Common myeloid progenitor, CD34-positive (primary cell): ENCODE measurements around the gene BNC2.
"Not testable (repeated sequence)": the region's sequence is repeated elsewhere in the genome, so short reads cannot be mapped to it uniquely, and the experiment has no call there.

Experiments used
- CTCF ChIA-PET: fragments of 350-600 bp; sonication (Branson Sonifier 250); formaldehyde crosslinking; loops from one replicate; lab custom pipeline; 2021; ENCODE audit warnings: antibody characterized with exemption; lab: Charles Lee
- POLR2A ChIA-PET: fragments of 350-600 bp; sonication (Branson Sonifier 250); formaldehyde crosslinking; loops from one replicate; lab custom pipeline; 2021; ENCODE audit warnings: antibody characterized with exemption; lab: Charles Lee
- DNase-seq, 3 donors: peaks; one replicate each; pipeline versions ENCODE4 v3.0.0 to v3.0.0-alpha.2; 2013
- H3K27ac ChIP-seq, 2 experiments: 1 replicate in 1 of 2; 2 replicates in 1 of 2; pipeline ENCODE4 v1.7.0; 2013; ENCODE audit warnings: inconsistent platforms in 2 of 2, low read length in 2 of 2, mild to moderate bottlenecking in 2 of 2, low read depth in 1 of 2, moderate library complexity in 1 of 2; ENCODE audit not compliant: severe bottlenecking in 2 of 2, insufficient read depth in 1 of 2, poor library complexity in 1 of 2
- H3K27me3 ChIP-seq, 5 experiments: replicated peaks in 2 of 5; 1 replicate in 3 of 5; 2 replicates in 2 of 5; pipeline versions ENCODE4 v1.6.1 to v1.7.0; 2013; ENCODE audit warnings: low read length in 4 of 5, mild to moderate bottlenecking in 2 of 5, moderate library complexity in 2 of 5, inconsistent platforms in 1 of 5; ENCODE audit not compliant: insufficient read depth in 5 of 5, control insufficient read depth in 4 of 5
- H3K36me3 ChIP-seq, 4 experiments: 1 replicate in 2 of 4; 2 replicates in 2 of 4; pipeline versions ENCODE4 v1.6.1 to v1.7.0; 2013; ENCODE audit warnings: low read length in 3 of 4, control low read depth in 1 of 4, mild to moderate bottlenecking in 1 of 4; ENCODE audit not compliant: control insufficient read depth in 4 of 4, insufficient read depth in 4 of 4
- H3K4me1 ChIP-seq, 4 experiments: 1 replicate in 3 of 4; 2 replicates in 1 of 4; pipeline versions ENCODE4 v1.6.1 to v1.7.1; 2013; ENCODE audit warnings: low read length in 3 of 4, mild to moderate bottlenecking in 3 of 4, control low read depth in 1 of 4, inconsistent platforms in 1 of 4, moderate library complexity in 1 of 4; ENCODE audit not compliant: control insufficient read depth in 4 of 4, insufficient read depth in 4 of 4; ENCODE audit errors: control extremely low read depth in 1 of 4
- H3K4me3 ChIP-seq, 7 experiments: 1 replicate in 4 of 7; 2 replicates in 3 of 7; pipeline versions ENCODE4 v1.5.1 to v1.7.0; 2013; ENCODE audit warnings: mild to moderate bottlenecking in 7 of 7, low read length in 6 of 7, moderate library complexity in 6 of 7, inconsistent platforms in 2 of 7, low read depth in 2 of 7, control low read depth in 1 of 7; ENCODE audit not compliant: insufficient read depth in 4 of 7, control insufficient read depth in 1 of 7; ENCODE audit errors: extremely low read depth in 1 of 7
- H3K9me3 ChIP-seq, 5 experiments: 1 replicate in 4 of 5; 2 replicates in 1 of 5; pipeline versions ENCODE4 v1.6.1 to v1.7.1; 2013; ENCODE audit warnings: low read length in 4 of 5, mild to moderate bottlenecking in 2 of 5, inconsistent platforms in 1 of 5, low read depth in 1 of 5, moderate library complexity in 1 of 5; ENCODE audit not compliant: control insufficient read depth in 4 of 5, insufficient read depth in 2 of 5; ENCODE audit errors: control extremely low read depth in 1 of 5
- WGBS: methylation state at CpG from one replicate; pipeline ENCODE4 v1.1.5; 2013; ENCODE audit not compliant: insufficient coverage; 5-methylcytosine and 5-hydroxymethylcytosine counted together

BNC2 gene

GRCh38 chr9:16482764-16483163, 387.7 kb downstream of the BNC2 start:
- POLR2A ChIA-PET: no interaction called here
- H3K36me3 ChIP-seq: no peaks in the 10 kb centered on the region
- 100% methylated on average over 3 of the region's 6 CpGs for WGBS
- CTCF ChIA-PET: no interaction called here
- H3K27ac ChIP-seq: no peak overlapping the region
- DNase-seq: no peak
- peaks cover 0 to 2% (median 0%) of the 10 kb centered on the region in 5 experiments for H3K27me3 ChIP-seq
- no peaks in the 10 kb centered on the region for H3K9me3 ChIP-seq
- H3K4me3 ChIP-seq: no peak overlapping the region
- no peaks in the 10 kb centered on the region for H3K4me1 ChIP-seq

GRCh38 chr9:16480584-16480983, 389.9 kb downstream of the BNC2 start:
- H3K27me3 ChIP-seq, H3K36me3 ChIP-seq, H3K27ac ChIP-seq, CTCF ChIA-PET, H3K9me3 ChIP-seq, POLR2A ChIA-PET, DNase-seq, H3K4me3 ChIP-seq, H3K4me1 ChIP-seq: not testable (repeated sequence)
- 97% methylated on average over 19 of the region's 20 CpGs for WGBS

- no peaks in the 10 kb centered on the region for H3K9me3 ChIP-seq
- H3K27me3 ChIP-seq: no peaks in the 10 kb centered on the region
- DNase-seq: no peak
- no peak overlapping the region for H3K4me3 ChIP-seq
- H3K36me3 ChIP-seq: no peaks in the 10 kb centered on the region
- H3K4me1 ChIP-seq: no peaks in the 10 kb centered on the region
- 100% methylated on average over 5 of the region's 7 CpGs for WGBS
- no peak overlapping the region for H3K27ac ChIP-seq
- ChIA-PET CTCF (no interaction called here), POLR2A (no interaction called here)
Measured at GRCh38 chr9:16475996-16476395, 394.5 kb downstream of the BNC2 start.

GRCh38 chr9:16475257-16475656, 395.2 kb downstream of the BNC2 start:
- H3K9me3 ChIP-seq: no peaks in the 10 kb centered on the region
- H3K27me3 ChIP-seq: no peaks in the 10 kb centered on the region
- H3K4me1 ChIP-seq: no peaks in the 10 kb centered on the region
- ChIA-PET POLR2A (no interaction called here), CTCF (no interaction called here)
- DNase-seq: no peak
- H3K4me3 ChIP-seq: no peak overlapping the region
- WGBS: 67% methylated on average over 1 of the region's 3 CpGs
- H3K36me3 ChIP-seq: no peaks in the 10 kb centered on the region
- H3K27ac ChIP-seq: no peak overlapping the region

- CTCF ChIA-PET: no interaction called here
- POLR2A ChIA-PET: no interaction called here
- Histone ChIP-seq H3K27ac (no peak overlapping the region), H3K36me3 (no peaks in the 10 kb centered on the region), H3K9me3 (no peaks in the 10 kb centered on the region), H3K4me3 (no peak overlapping the region), H3K4me1 (no peaks in the 10 kb centered on the region), H3K27me3 (no peaks in the 10 kb centered on the region)
- peak in 1 of 3 donors; percentile 1 for DNase-seq
- WGBS: 54% methylated on average over 3 of the region's 4 CpGs
Measured at GRCh38 chr9:16469184-16469583, 401.3 kb downstream of the BNC2 start.

- 88% methylated on average over 1 of the region's 2 CpGs for WGBS
- no peak overlapping the region for H3K4me3 ChIP-seq
- no peak overlapping the region for H3K27ac ChIP-seq
- no peak for DNase-seq
- H3K36me3 ChIP-seq: no peaks in the 10 kb centered on the region
- POLR2A ChIA-PET: no interaction called here
- no peaks in the 10 kb centered on the region for H3K4me1 ChIP-seq
- no peaks in the 10 kb centered on the region for H3K9me3 ChIP-seq
- CTCF ChIA-PET: no interaction called here
- no peaks in the 10 kb centered on the region for H3K27me3 ChIP-seq
Measured at GRCh38 chr9:16461851-16462250, 408.6 kb downstream of the BNC2 start.

- ChIA-PET POLR2A (no interaction called here), CTCF (no interaction called here)
- Histone ChIP-seq H3K9me3 (no peaks in the 10 kb centered on the region), H3K27me3 (no peaks in the 10 kb centered on the region), H3K4me1 (no peaks in the 10 kb centered on the region), H3K4me3 (no peak overlapping the region), H3K27ac (no peak overlapping the region), H3K36me3 (no peaks in the 10 kb centered on the region)
- no peak for DNase-seq
- WGBS: 91% methylated on average over 9 of the region's 12 CpGs
Measured at GRCh38 chr9:16461137-16461840, 409.2 kb downstream of the BNC2 start.
